ENCODE results near the gene FRMD1. TPM values are rescaled to one million over a fixed set of nuclear protein-coding genes. Genes with fewer than 3 reads are reported as not detected.
"Not testable (repeated sequence)": the region's sequence is repeated elsewhere in the genome, so short reads cannot be mapped to it uniquely, and the experiment has no call there.

FRMD1 gene
- total RNA-seq, 1 experiment from 2014 or later, result not detected

DNA sequence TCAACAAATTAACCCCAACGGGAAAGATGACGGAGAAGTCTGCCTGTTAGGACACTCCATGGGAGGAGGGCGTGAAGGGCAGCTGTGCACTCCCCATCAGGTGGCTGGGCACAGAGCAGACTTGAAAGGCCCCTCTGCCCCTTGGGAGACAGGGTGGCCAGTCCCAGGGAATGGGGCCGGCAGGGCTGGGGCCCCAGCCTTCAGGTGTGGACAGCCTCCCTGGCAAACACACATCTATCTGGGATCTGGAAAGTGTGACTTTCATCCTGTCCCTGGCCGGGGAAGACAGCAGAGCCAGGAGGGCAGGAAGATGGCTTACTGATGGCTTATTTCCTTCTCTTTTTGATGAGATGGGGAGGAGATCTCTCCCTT, 4.5 kb upstream of the FRMD1 start:
- peaks cover 1% of the 10 kb centered on the region; the same call in 1 of the 2 replicates for H3K4me1 ChIP-seq

DNA sequence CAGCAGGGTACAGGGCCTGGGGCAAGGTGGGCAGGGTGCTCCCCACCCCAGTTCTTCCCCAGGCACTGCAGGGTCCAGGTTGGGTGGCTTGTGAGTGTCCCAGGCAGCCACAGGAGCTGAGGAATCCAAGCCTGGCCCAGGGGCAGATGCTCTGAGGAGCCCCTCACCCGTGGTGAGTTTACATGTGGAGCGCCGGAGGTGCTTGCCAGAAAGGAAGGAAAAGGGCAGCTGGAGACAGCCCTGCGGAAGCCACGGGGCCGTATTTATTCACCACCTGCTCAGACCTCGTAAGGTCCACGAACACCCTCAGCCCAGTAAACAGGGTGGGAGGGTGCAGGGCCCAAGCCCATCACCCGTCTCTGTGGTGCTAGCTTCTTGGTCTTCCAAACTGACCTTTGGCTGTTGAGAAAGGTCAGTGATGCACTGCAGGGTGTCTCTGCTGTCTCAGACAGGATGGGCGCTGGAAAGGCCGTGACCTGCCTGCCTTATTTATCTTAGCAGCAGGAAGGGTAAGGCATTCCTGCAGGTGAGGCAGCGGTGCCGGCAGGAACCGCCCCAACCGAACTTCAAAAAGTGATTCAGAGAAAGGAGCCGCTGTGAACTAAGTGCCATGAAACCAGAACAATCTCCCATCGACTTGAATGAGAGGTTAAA, 4.0 kb upstream of the FRMD1 start:
- Histone ChIP-seq H3K4me1 (no peaks in the 10 kb centered on the region; the same call in 1 of the 2 replicates), H3K9me3 (replicated peaks) (no peaks in the 10 kb centered on the region), H3K4me3 (no peak overlapping the region), H3K36me3 (no peaks in the 10 kb centered on the region), H3K27me3 (peaks cover 21% of the 10 kb centered on the region), H3K27ac (no peak overlapping the region)
- no peak for DNase-seq

More for the DNA sequence above, 4.5 kb upstream of the FRMD1 start:
- Histone ChIP-seq H3K27ac (no peak overlapping the region), H3K36me3 (no peaks in the 10 kb centered on the region), H3K9me3 (replicated peaks) (no peaks in the 10 kb centered on the region), H3K27me3 (peaks cover 21% of the 10 kb centered on the region), H3K4me3 (no peak overlapping the region)
- DNase-seq, result no peak

DNA sequence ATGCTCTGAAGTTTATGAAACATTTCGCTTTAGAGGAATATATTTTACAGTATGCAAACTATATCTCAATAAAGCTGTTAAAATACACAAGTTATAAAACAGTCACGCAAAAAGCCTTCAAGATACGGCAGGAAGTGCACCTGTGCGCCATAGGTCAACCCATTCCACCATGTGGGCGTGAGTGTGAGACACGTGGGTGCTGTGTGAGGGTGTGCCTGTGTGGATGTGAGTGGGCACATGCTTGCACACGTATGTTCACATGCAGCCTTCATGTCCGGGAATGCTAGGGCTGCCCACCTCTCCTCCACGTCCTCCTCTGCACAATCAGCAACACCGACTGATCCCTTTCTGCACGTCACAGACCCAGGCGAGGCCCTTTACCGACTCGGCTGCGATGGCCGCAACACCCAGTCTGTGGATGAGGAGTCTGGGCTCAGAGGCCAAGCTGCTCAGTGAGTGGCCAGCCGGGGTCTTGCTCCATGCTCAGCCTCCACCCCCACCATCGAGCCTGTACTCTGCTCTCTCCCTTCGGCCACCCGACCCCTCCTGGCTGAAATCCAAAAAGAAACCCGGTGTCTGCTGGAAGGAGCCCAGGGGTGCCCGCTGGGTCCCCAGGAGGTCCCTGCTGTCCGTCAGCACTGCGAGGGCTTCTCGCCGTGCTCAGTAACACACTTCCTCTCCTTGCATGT, 3.0 kb upstream of the FRMD1 start:
- no peaks in the 10 kb centered on the region for H3K4me1 ChIP-seq
- H3K27me3 ChIP-seq, result peaks cover 21% of the 10 kb centered on the region
- H3K27ac ChIP-seq, result no peak overlapping the region
- no peaks in the 10 kb centered on the region for H3K9me3 ChIP-seq (replicated peaks)
- no peaks in the 10 kb centered on the region for H3K36me3 ChIP-seq
- DNase-seq, result no peak
- no peak overlapping the region for H3K4me3 ChIP-seq

DNA sequence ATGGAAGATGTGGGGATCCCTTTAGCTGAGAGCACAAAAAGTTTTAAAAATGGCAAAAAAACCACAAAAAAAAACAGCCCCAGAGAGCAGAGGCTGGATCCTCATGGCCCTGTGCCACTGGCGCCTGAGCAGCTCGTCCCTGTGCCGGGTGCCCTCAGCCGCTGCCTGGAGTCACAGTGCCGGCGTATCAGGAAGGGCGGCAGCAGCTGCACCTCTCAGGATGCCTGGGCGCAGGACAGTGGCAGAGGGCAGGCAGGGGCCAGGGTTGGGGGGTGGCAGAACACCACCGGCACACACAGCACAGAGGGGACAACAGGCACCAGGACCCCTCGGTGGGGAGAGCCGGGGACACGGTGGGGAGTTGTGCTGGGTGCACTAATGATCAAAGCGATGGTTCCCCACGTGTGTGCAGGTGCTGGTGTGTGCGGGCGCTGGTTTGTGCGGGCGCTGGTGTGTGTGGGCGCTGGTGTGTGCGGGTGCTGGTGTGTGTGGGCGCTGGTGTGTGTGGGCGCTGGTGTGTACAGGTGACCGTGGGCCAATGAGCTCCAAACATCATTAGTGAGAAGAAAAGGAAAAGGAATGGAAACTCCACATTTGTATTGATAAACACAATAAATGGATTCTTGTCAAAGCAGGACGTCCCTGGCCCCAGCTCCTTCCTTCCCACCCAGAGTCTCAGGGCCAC, 1.5 kb upstream of the FRMD1 start:
- H3K4me1 ChIP-seq, result no peaks in the 10 kb centered on the region
- no peaks in the 10 kb centered on the region for H3K36me3 ChIP-seq
- DNase-seq, result no peak

DNA sequence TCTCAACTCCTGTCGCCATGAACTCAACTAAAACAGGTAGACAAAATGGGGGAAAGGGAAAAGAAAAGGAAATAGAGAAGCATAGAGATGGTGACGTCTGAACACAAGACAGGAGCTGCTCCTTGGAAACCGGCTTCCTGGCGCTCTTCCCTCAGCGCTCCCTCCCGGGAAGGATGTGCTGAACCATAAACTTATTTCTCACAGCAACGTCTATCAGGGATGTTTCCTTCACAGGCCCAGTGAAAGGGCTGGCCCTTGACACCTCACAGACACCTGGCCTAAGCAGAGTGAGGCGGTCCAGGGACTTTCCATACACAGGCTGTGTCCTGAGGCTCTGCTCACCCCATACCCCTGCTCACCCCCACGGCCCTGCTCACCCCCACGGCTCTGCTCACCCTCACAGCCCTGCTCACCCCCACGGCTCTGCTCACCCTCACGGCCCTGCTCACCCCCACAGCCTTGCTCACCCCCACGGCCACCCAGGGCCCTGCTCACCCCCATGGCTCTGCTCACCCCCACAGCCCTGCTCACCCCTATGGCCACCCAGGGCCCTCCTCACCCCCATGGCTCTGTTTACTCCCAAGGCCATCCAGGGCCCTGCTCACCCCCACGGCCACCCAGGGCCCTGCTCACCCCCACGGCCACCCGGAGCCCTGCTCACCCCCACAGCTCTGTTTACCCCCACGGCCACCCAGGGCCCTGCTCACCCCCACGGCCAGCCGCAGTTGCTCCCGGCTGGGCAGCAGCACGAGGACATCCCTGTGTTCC, 653 bp downstream of the FRMD1 start:
- no peaks in the 10 kb centered on the region for H3K36me3 ChIP-seq
- H3K27ac ChIP-seq, result no peak overlapping the region
- H3K4me1 ChIP-seq, result no peaks in the 10 kb centered on the region
- DNase-seq, result no peak
- H3K4me3 ChIP-seq, result no peak overlapping the region
- no peaks in the 10 kb centered on the region for H3K9me3 ChIP-seq (replicated peaks)
- peaks cover 13% of the 10 kb centered on the region for H3K27me3 ChIP-seq

More for the DNA sequence above, 1.5 kb upstream of the FRMD1 start:
- Histone ChIP-seq H3K27ac (no peak overlapping the region), H3K27me3 (peaks cover 21% of the 10 kb centered on the region), H3K9me3 (replicated peaks) (no peaks in the 10 kb centered on the region), H3K4me3 (no peak overlapping the region)

DNA sequence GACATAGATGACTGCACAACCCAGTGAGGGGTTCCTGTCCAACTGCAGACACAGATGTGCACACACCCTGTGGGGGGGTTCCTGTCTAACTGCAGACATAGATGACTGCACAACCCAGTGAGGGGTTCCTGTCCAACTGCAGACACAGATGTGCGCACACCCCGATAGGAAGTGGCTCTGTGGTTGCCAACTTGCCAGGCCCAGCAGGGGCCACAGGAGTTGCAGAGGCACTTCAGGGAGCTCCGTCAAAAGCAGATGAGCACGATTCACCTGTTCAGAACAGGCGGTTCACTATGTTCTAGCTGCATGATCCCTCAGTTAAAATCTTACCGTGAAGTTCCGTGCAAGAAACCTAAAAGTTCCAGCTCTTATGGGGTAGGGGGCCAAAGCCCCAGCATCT, 1.6 kb downstream of the FRMD1 start:
- not testable (repeated sequence) for H3K36me3 ChIP-seq; H3K4me1 ChIP-seq; H3K9me3 ChIP-seq (replicated peaks); H3K4me3 ChIP-seq; H3K27ac ChIP-seq; DNase-seq
- H3K27me3 ChIP-seq, result peaks cover 10% of the 10 kb centered on the region

DNA sequence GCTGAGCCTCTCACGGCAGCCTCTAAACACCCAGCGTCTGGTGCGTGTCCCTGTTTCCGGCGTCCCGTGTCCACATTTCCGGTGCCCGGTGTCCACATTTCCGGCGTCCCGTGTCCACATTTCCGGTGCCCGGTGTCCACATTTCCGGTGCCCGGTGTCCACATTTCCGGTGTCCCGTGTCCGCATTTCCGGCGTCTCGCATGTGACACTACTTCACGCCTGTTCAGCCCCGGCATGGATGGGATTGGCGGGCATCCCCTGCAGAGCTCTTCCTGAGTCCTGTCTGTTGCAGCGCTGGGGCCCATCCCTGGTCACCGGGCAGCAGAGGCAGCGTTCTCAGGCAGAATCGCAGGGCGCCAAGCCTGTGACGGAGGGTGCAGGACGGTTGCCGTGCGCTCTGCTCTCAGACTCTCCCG, 3.2 kb downstream of the FRMD1 start:
- no peak for DNase-seq
- no peaks in the 10 kb centered on the region for H3K9me3 ChIP-seq (replicated peaks)

DNA sequence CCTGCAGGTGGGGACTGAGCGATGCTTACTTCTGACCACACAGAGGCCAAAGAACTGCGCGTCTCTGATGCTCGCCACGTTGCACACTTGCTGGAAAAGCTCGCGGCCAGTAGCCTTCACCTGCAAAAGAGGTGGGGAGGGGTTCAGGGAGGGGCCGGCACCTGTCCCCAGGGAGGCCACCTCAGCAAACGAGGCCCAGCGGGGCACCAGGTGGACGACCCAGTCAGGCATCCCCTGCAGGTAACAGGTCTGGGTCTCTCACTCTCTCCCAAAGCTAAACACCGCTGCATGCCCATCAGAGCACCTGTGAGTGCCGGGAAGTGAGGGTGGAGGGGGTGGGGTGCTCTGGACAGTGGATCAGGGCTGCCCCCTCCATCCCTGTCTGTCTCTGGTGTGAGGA, 3.8 kb downstream of the FRMD1 start:
- no peaks in the 10 kb centered on the region for H3K9me3 ChIP-seq (replicated peaks)
- no peak for DNase-seq

More for the DNA sequence above, 3.2 kb downstream of the FRMD1 start:
- peaks cover 17% of the 10 kb centered on the region for H3K27me3 ChIP-seq
- no peaks in the 10 kb centered on the region for H3K36me3 ChIP-seq
- no peak overlapping the region for H3K4me3 ChIP-seq
- no peaks in the 10 kb centered on the region for H3K4me1 ChIP-seq
- no peak overlapping the region for H3K27ac ChIP-seq

DNA sequence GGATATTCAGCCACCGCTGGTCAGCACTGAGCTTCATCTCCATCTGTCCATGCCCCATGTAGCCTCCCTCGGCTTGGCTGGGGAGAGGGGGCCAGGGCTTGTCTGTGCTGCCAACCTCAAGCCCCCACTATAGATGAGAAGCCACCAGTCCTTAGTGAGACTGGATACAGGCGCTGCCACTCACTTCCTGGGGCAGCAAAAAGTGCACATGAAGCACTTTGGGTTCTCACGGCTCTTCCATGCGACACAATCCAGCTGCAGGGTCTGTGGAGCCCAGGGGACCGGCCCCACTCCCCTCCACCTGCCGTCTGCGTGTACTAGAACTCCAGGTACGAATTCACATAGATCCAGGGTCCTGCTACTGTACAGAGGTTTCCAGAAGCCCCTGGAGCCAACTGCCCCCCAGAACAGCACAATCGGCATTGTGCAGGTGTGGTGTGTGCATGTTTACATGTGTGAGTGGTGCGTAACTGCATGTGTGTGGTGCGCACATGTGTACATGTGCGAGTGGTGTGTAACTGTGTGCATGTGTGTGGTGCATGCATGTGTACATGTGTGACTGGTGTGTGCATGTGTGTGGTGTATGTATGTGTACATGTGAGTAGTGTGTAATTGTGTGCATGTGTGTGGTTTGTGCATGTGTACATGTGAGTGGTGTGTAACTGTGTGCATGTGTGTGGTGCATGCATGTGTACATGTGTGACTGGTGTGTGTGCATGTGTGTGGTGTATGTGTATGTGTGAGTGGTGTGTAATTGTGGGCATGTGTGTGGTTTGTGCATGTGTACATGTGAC, 4.9 kb downstream of the FRMD1 start:
- H3K27ac ChIP-seq, result no peak overlapping the region
- no peaks in the 10 kb centered on the region for H3K36me3 ChIP-seq
- no peaks in the 10 kb centered on the region for H3K9me3 ChIP-seq (replicated peaks)
- no peaks in the 10 kb centered on the region for H3K4me1 ChIP-seq
- peaks cover 8% of the 10 kb centered on the region; the same call in 1 of the 2 replicates for H3K27me3 ChIP-seq
- no peak for DNase-seq
- H3K4me3 ChIP-seq, result no peak overlapping the region

More for the DNA sequence above, 3.8 kb downstream of the FRMD1 start:
- no peaks in the 10 kb centered on the region for H3K4me1 ChIP-seq
- H3K27me3 ChIP-seq, result peaks cover 17% of the 10 kb centered on the region
- H3K36me3 ChIP-seq, result no peaks in the 10 kb centered on the region
- H3K4me3 ChIP-seq, result no peak overlapping the region
- H3K27ac ChIP-seq, result no peak overlapping the region

DNA sequence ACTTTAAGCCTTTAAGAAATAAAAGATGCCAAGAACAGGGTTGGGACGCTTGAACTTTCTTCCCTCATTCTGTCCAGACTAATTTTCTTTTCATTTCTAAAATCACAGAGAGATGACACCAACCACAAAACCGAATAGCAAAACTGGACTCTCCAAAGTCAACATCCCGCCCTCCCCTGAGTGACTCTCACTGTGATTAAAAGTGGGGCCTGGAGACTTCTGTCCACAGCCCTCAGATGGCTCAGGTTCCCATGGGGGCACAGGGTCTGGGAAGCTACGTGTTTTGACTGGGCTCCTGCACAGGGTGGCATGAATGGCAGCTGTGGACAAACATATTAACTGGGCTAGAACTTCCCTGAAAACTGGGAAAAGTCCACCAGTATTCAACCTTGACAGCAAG, 6.3 kb downstream of the FRMD1 start:
- DNase-seq, result no peak
- H3K27ac ChIP-seq, result no peak overlapping the region
- H3K4me1 ChIP-seq, result no peaks in the 10 kb centered on the region
- no peaks in the 10 kb centered on the region for H3K9me3 ChIP-seq (replicated peaks)
- no peaks in the 10 kb centered on the region for H3K36me3 ChIP-seq
- H3K27me3 ChIP-seq, result peaks cover 12% of the 10 kb centered on the region; the same call in 1 of the 2 replicates
- H3K4me3 ChIP-seq, result no peak overlapping the region

DNA sequence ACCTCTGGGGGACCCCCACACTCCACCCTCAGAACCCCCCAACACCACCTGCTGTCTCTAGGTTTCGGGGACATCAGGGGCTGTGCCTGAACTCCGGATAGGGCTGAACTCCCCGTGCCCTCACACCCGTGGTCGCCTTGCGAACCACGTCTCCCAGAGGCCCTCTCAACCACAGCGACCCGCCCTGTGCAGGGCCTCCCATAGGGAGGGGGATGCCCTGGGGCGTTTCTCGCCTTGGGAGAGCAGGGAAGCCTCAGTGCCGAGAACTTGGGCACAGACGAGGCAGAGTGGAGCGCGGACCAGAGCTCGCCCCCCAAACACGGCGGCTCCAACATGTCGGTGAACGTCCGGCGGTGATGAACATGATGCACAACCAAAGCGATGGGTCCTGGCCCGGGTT, 6.8 kb downstream of the FRMD1 start:
- no peaks in the 10 kb centered on the region for H3K36me3 ChIP-seq
- no peak for DNase-seq
- no peak overlapping the region for H3K27ac ChIP-seq
- peaks cover 12% of the 10 kb centered on the region; the same call in 1 of the 2 replicates for H3K27me3 ChIP-seq
- no peak overlapping the region for H3K4me3 ChIP-seq
- no peaks in the 10 kb centered on the region for H3K9me3 ChIP-seq (replicated peaks)
- H3K4me1 ChIP-seq, result no peaks in the 10 kb centered on the region

DNA sequence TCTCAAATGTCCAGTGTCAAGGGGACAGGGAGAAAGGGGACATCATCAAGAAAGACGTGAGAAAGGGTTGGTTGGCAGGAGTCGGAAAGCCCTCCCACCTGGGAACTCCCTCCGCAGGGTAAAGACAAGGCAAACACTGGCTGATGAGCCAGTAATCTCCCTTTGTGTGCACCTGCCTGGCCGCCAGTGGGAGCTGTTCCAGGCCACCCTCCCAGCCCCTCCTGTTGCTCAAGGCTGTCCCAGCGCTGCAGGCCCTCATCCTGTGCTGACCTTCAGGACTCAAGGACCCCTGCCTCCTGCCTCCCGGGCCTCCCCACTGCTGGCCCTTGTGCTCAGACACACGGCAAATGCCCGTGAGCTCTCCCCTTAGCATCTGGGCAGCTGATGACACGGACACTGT, 7.4 kb downstream of the FRMD1 start:
- Histone ChIP-seq H3K9me3 (replicated peaks) (no peaks in the 10 kb centered on the region), H3K36me3 (no peaks in the 10 kb centered on the region), H3K27ac (no peak overlapping the region), H3K4me3 (no peak overlapping the region), H3K4me1 (no peaks in the 10 kb centered on the region), H3K27me3 (peaks cover 12% of the 10 kb centered on the region; the same call in 1 of the 2 replicates)
- DNase-seq, result no peak

DNA sequence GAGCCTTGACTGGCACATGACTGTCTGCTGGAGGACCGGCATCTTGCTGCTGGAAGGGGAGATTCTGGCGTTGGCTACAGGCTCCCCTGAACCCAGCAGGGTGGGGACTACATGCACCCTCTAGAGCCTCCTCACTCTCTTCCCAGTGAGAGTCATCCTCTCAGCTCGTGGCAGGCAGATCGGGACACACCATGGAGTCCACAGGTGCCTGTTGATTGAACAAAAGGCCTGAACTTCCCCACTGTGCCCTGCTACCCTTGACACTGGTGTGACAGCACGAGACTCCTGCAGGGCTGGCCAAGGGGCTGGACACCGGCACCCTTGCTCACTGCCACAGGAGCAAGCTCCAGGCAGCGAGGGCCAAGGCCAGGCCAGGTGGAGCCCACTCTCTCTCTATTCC, 8.2 kb downstream of the FRMD1 start:
- Histone ChIP-seq H3K27ac (no peak overlapping the region), H3K4me1 (no peaks in the 10 kb centered on the region), H3K4me3 (no peak overlapping the region), H3K27me3 (peaks cover 12% of the 10 kb centered on the region; the same call in 1 of the 2 replicates), H3K36me3 (no peaks in the 10 kb centered on the region), H3K9me3 (replicated peaks) (no peaks in the 10 kb centered on the region)
- no peak for DNase-seq
